Thyroid gland (tissue), 4 donors: Measurements from ENCODE around the gene RRP8.
A peak's percentile ranks its signal among the peaks of the same experiment; 100 is the strongest.

Experiments used
- CTCF ChIP-seq, 6 experiments: fragments of 200-600 bp in 3 of 6; fragments of 450-650 bp in 3 of 6; sonication (generic) in 3 of 6; IDR thresholded peaks; one replicate each; pipeline ENCODE4 v1.5.1; 2016 to 2019; ENCODE audit warnings: antibody characterized with exemption in 6 of 6, mild to moderate bottlenecking in 2 of 6, inconsistent platforms in 1 of 6, moderate library complexity in 1 of 6
- POLR2A ChIP-seq, 2 donors: fragments of 450-650 bp; IDR thresholded peaks; one replicate each; pipeline ENCODE4 v1.6.1; 2017; ENCODE audit warnings: antibody characterized with exemption in 2 of 2, mild to moderate bottlenecking in 2 of 2, moderate library complexity in 1 of 2

- TF ChIP-seq CTCF (IDR thresholded peaks at IDR 0.05) (peak in 3 of 6 experiments; percentile 11 to 16 (median 15)), POLR2A (IDR thresholded peaks at IDR 0.05) (peak in 1 of 2 donors; percentile 9)
Measured at GRCh38 chr11:6604081-6604626, 738 bp upstream of the RRP8 start.
